ENCODE data around the gene RNF141. TPM values are rescaled to one million over a fixed set of nuclear protein-coding genes. Genes with fewer than 3 reads are reported as not detected.
A peak's percentile ranks its signal among the peaks of the same experiment; 100 is the strongest.

Gene RNF141
- total RNA-seq, 6 donors from 2014 or later = 13.2 to 74.6 (median 43.1) TPM

GRCh38 chr11:10480026-10480425 is 61.0 kb downstream of the RNF141 start:
- peaks cover 0 to 24% (median 9%) of the 10 kb centered on the region in 4 donors for H3K36me3 ChIP-seq
- no peaks in the 10 kb centered on the region for H3K4me1 ChIP-seq
- TF ChIP-seq, protein P1, sequence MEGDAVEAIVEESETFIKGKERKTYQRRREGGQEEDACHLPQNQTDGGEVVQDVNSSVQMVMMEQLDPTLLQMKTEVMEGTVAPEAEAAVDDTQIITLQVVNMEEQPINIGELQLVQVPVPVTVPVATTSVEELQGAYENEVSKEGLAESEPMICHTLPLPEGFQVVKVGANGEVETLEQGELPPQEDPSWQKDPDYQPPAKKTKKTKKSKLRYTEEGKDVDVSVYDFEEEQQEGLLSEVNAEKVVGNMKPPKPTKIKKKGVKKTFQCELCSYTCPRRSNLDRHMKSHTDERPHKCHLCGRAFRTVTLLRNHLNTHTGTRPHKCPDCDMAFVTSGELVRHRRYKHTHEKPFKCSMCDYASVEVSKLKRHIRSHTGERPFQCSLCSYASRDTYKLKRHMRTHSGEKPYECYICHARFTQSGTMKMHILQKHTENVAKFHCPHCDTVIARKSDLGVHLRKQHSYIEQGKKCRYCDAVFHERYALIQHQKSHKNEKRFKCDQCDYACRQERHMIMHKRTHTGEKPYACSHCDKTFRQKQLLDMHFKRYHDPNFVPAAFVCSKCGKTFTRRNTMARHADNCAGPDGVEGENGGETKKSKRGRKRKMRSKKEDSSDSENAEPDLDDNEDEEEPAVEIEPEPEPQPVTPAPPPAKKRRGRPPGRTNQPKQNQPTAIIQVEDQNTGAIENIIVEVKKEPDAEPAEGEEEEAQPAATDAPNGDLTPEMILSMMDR (IDR thresholded peaks at IDR 0.05) = no peak
- TF ChIP-seq POLR2AphosphoS5 (IDR thresholded peaks at IDR 0.05) (no peak), POLR2A (IDR thresholded peaks at IDR 0.05) (no peak), EP300 (IDR thresholded peaks at IDR 0.05) (no peak)
- no peak overlapping the region for H3K4me3 ChIP-seq
- WGBS, 2 donors = 86 to 94% methylated on average over 6 of the region's 6 CpGs
- H3K27ac ChIP-seq = no peak overlapping the region
- no peaks in the 10 kb centered on the region for H3K27me3 ChIP-seq
- no peaks in the 10 kb centered on the region for H3K9me3 ChIP-seq
- DNase-seq (no peak), ATAC-seq (ENCODE audit: low FRiP score in 2 of 2) (no peak)

DNA sequence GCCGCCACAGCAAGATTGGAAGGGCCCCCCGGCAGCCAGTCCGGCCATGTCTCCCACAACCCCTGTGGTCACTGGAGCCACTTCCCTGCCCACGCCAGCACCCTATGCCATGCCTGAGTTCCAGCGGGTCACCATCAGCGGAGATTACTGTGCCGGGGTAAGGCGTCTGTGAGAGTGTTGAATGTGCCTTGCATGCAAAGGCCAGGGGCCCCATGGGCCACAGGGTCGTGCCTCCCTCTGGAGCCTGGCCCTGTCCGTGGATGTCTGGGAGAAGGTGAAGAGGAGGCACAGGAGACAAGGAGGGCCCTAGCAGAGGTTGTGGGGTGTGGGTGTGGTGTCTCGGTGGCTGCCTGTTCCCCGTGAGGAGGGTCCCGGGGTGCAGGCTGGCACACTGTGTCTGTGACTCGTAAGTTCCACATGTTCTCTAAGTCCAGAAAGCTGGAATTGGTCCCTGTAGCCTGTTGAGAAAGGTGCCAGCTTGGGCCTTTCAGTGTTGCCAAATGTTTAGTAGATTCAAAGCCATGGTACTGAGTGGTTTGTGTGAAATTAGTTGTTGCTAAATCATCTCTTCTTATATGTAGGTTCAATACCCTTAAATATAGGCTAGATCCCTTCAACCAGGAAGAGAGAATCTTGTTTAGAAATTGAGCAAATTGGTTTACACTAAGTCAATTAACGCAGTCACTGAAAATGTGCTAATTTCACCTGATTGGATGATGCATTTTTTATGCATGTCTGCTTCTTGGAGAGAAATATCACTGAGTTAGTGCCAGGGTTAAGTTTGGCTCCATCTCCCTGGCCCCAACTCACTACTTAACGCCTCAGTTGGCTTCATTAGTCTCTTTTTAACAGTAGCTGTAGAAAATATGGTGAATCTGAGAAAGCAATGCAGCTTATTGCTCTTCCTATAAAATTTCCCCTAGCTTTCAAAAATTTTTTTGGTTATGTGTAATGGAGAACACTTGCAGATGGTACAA is 62.1 kb downstream of the RNF141 start:
- Histone ChIP-seq H3K27ac (no peak overlapping the region), H3K4me1 (no peaks in the 10 kb centered on the region), H3K9me3 (no peaks in the 10 kb centered on the region), H3K4me3 (no peak overlapping the region), H3K27me3 (no peaks in the 10 kb centered on the region), H3K36me3 (peaks cover 0 to 14% (median 7%) of the 10 kb centered on the region in 4 donors)
- TF ChIP-seq EP300 (IDR thresholded peaks at IDR 0.05) = no peak
- TF ChIP-seq POLR2A (IDR thresholded peaks at IDR 0.05) = no peak
- TF ChIP-seq, protein P1 (IDR thresholded peaks at IDR 0.05) = no peak
- no peak for TF ChIP-seq POLR2AphosphoS5 (IDR thresholded peaks at IDR 0.05)
- no peak for ATAC-seq (ENCODE audit: low FRiP score in 2 of 2)
- 93 to 96% methylated on average over 16 of the region's 16 CpGs for WGBS, 2 donors
- DNase-seq = peak in 1 of 2 donors; percentile 9

DNA sequence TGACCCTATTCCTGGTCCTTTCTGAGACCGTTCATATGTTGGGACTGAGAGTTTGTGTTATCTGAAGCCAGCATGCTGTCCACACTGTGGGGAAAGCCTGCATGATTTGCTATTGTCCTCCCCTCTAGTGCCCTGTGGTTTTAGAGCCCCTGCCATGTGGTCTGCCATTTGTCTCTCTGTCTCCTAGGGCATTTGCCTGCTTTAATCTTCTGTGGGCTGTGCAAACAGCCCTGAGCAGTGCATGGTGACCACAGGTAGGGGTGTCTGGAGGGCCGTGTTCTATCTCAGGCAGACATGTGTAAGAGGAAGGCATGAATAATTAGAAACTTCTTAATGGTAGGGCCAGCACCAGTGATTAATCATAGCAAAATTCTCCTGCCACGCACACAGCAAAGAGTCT is 62.9 kb downstream of the RNF141 start:
- 75 to 100% methylated on average over 3 of the region's 3 CpGs for WGBS, 2 donors
- H3K36me3 ChIP-seq = peaks cover 0 to 11% (median 5%) of the 10 kb centered on the region in 4 donors
- no peaks in the 10 kb centered on the region for H3K9me3 ChIP-seq
- no peaks in the 10 kb centered on the region for H3K4me1 ChIP-seq
- no peak for ATAC-seq (ENCODE audit: low FRiP score in 2 of 2)
- no peak overlapping the region for H3K27ac ChIP-seq
- H3K4me3 ChIP-seq = no peak overlapping the region
- DNase-seq = peak in 1 of 2 donors; percentile 2
- H3K27me3 ChIP-seq = no peaks in the 10 kb centered on the region
- TF ChIP-seq POLR2A (IDR thresholded peaks at IDR 0.05) (no peak), EP300 (IDR thresholded peaks at IDR 0.05) (no peak), POLR2AphosphoS5 (IDR thresholded peaks at IDR 0.05) (no peak)
- TF ChIP-seq, protein P1 (IDR thresholded peaks at IDR 0.05) = no peak

DNA sequence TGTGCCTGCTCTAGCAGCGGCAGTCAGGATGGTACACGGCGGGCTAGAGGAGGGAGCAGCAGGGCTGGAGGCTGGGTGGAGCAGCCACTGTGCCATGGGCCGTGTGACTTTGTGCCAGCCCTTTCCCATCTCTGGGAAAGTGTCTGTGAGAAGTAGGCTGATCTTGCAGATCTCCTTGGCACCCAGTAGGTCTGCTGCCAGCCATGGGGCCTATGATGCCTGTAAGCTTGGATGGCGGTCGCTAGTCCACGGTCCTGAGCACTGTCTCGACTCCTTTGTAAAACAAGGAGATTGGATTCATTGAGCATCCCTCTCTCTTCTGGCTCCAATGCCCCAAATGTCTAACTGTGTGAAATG is 63.3 kb downstream of the RNF141 start:
- H3K4me1 ChIP-seq = no peaks in the 10 kb centered on the region

More for the DNA sequence above, 63.3 kb downstream of the RNF141 start:
- peaks cover 0 to 11% (median 5%) of the 10 kb centered on the region in 4 donors for H3K36me3 ChIP-seq
- no peak overlapping the region for H3K27ac ChIP-seq
- H3K27me3 ChIP-seq = no peaks in the 10 kb centered on the region
- TF ChIP-seq EP300 (IDR thresholded peaks at IDR 0.05) (no peak), POLR2A (IDR thresholded peaks at IDR 0.05) (no peak), POLR2AphosphoS5 (IDR thresholded peaks at IDR 0.05) (no peak)
- TF ChIP-seq, protein P1 (IDR thresholded peaks at IDR 0.05) = no peak
- ATAC-seq (ENCODE audit: low FRiP score in 2 of 2) (no peak), DNase-seq (peak in 1 of 2 donors; percentile 18)
- no peak overlapping the region for H3K4me3 ChIP-seq
- WGBS, 2 donors = 94 to 100% methylated on average over 4 to 8 of the region's 8 CpGs
- H3K9me3 ChIP-seq = no peaks in the 10 kb centered on the region

Data from upper lobe of left lung (tissue), 6 donors.